Stimulated activated CD4-positive, alpha-beta T cell treated with anti-CD3 and anti-CD28 coated beads, Interleukin-4, amount 100 ng/mL, for 24 hours (primary cell): Measurements from ENCODE around the gene IL20RA.
"Not testable (repeated sequence)": the region's sequence is repeated elsewhere in the genome, so short reads cannot be mapped to it uniquely, and the experiment has no call there.

Experiments
- DNase-seq: peaks from one replicate; pipeline ENCODE4 v3.0.0-alpha.2; 2020

The IL20RA gene

GRCh38 chr6:137002505-137002904 is 42.3 kb downstream of the IL20RA start:
- no peak for DNase-seq

DNA sequence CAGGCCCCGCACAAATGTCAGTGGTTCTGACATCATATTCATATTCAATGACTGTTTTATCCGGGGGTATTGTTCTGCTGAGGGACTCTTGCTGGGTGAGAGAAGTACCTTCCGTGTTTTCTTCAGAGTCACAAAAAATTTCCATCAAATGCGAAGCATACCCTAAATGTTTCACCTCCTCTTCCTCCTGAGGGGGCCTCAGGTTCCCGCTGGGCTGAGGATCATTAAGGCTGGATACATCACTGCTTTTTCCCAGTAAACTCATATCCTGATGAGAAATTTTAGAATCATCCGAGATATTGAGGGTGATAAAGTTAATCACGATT is 42.8 kb downstream of the IL20RA start:
- no peak for DNase-seq

DNA sequence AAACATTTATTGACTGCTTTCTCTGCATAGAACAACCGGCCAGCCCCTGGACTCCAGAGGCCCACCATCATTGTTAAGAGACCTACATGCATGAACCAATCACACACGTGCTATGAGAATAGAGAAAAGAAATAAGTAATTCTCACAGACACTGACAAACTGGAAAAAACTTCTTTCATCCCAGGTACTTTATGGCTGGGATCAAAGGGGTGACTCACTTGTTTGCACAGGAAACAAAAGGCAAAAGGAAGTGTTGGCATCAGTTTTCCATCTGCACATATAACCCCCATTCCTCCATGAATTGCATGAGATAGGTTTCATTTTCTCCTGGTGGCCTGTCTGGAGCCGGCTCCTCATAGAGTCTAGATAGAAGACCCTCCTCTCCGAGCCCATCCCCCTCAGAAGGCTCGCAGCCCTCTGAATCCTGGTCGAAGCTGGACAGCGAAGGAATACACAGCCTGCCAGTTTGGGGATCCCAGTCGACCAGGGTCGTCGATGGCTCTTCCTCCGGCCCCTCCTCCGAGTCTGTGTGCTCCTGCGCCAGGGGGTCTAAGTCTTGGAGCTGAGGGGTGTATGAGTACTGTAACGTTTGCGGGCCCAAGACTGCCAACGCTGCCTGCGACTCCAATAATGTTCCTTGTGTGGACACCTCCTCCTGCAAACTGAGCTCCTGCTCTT is 43.3 kb downstream of the IL20RA start:
- no peak for DNase-seq

DNA sequence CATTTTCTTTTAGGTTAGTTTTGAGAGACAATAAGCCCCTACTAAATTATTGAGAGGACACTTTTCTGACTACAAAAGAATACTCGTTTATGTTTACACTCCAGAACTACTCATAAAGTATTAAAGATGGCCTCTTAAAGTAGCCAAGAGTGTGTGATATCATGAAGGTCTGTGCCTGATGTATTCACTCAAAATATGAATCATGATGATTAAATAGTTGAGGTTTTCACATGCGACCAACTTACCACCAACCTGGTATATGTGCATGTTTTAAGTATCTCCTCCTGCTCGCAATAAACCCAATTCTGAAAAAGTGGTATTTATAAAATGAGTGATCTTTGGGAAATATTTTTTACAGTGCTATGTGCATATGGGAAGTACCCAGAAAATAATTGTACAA is 43.9 kb downstream of the IL20RA start:
- DNase-seq = no peak

- no peak for DNase-seq
Observed at GRCh38 chr6:136995521-136995920, 49.2 kb downstream of the IL20RA start.

GRCh38 chr6:136994782-136995181 is 50.0 kb downstream of the IL20RA start:
- DNase-seq = no peak

GRCh38 chr6:136992113-136992512 is 52.7 kb downstream of the IL20RA start:
- DNase-seq = no peak

DNA sequence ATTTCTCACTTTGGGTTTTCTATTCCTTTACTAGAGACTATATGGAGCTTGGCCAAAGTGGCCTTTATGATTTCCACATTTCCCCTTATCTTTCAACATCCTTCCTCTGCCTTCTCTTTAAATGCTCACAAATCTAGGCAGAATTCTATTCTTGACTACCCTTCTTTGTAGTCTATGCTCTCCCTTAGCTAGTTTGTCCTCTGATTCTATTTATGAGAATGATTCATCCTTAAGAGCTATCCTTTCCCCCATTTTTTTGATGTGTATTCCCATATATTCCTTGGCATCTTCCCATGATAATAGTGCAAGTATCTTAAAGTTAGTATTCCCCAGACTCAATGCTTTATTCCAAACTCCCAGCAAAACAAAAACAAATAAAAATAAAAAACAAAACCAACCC is 53.1 kb downstream of the IL20RA start:
- no peak for DNase-seq

- DNase-seq = no peak
Observed at GRCh38 chr6:136990754-136991153, 54.0 kb downstream of the IL20RA start.

- DNase-seq = no peak
Observed at GRCh38 chr6:136990242-136990578, 54.6 kb downstream of the IL20RA start.

DNA sequence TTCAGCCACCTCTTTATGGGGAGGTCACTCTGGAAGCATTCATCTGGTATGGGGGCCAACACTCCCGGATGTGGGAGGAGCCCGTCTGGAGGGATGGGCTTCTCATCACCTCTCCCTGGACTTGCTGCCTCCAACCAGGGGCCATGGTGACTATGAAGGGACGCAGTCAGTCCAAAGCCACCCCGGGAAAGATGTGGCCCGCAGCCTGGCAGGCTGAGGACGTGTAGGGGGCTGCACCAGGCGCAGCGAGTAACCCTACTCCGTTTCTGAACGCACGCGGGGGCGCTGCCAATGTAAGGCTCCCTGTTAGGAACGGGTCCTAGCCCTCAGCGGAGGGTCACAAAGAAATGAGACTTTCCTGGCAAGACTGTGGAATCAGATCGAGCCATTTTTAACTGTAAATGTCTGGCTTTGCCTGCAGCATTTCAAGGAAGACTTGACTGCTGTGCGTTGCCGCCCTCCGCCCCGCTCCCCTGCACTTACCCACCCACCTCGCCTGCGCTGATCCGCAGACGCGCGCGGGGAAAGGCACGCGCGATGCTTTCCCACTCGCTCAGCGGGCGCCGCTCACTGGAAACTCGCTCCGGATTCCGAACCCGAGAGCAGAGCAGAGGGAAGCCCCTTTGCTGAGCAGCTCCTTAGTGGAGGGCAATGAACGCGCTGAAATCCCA is 55.1 kb downstream of the IL20RA start:
- no peak for DNase-seq

DNA sequence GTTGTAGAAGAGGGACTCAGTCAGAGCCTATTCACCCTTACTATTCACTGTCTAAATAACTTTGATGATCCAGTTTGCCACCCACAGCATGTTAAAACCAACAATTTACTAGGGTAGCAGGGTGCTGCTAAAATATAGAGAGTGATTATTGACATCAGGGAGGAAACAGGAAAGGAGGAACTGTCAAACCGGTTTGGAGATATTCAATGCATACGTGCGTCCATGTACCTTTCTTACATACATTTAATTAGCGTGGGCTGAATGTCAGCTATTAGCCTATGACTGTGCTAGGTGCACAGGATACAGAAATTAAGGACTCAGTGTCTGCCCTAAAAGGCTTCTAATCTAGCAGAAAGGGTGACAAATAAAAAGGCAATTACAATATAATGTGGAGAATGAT is 57.2 kb downstream of the IL20RA start:
- no peak for DNase-seq

DNA sequence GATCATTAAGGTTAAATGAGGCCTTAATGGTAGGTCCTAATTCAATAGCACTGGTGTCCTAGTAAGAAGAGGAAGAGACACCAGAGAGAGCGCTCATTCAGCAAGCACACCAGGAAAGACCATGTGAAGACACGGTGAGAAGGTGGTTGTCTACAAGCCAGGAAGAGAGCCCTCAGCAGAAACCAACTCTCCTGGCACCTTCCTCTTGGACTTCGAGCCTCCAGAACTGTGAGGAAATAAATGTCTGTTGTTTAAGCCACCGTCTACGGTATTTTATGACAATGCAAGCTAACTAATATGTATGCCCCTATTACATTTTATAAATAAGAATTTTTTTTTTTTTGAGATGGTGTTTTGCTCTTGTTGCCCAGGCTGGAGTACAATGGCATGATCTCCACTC is 59.3 kb downstream of the IL20RA start:
- no peak for DNase-seq

DNA sequence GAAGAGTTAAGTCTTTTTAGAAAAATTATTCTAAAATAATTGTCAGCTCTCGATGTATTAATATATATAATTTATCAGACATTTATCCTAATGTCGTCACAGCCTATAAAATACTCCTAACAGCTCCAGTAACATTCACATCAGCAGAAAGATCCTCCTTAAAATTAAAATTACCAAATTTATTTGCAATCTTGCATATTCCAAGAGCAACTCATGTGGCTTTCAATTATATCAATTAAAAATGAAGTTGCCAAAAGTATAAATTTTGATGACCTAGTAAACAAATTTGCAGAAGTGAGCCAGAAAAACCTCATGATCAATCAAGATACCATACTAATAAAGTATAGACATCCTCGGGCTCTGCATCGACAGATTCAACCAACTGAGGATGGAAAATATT is 60.2 kb downstream of the IL20RA start:
- no peak for DNase-seq

DNA sequence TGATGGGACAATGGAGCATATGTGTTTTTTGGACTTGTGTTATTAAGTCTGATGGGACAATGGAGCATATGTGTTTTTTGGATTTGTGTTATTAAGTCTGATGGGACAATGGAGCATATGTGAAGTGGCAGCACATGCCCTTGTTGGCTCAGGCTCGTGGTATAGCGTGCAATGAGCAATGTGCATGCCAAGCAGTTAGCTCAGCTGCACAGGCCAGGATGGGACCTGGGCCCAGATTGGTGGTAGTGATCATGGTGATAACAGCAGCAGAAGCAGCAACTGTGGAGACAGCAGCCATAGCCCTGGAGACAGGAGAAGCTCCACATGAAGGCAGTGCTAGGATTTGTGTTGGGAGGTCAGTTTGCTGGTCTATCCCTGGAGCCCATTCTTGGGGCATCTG is 61.1 kb downstream of the IL20RA start:
- DNase-seq = no peak

DNA sequence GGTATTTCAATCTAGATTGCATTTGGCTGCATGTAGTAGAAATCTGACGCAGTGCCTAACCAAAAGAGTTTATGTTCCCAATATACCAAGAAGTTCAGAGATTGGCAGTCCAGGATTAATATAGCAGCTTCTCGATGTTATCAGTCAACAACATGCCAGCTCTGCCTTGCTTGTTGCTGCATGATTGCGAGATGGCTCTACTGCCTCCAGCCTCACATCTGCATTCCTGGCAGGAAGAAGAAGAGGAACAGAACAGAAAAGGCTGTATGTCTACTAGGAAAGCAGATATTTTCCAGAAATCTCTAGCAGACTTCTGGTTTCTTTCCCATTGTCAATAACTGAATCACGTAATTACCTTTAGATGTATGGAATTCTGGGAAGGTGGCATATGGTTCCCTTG is 61.8 kb downstream of the IL20RA start:
- no peak for DNase-seq

DNA sequence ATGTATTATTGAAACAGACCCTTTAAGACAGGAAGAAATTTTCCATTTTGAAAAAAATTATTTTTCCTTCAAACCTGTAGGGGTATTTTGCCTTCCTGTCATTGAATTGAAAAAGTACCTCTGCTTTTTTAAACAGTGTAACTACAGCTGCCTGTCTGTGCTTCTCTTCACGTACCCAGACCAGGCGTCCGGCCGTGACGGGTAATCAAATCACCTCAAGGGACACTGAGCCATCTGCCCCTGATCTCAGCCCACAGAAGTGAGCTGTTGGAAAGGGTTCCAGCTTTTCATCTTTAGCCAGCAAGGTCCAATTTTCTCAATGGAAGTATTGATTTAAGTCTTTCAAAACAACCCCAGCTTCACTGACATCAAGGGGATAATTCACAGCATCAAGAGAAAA is 64.7 kb downstream of the IL20RA start:
- no peak for DNase-seq

DNA sequence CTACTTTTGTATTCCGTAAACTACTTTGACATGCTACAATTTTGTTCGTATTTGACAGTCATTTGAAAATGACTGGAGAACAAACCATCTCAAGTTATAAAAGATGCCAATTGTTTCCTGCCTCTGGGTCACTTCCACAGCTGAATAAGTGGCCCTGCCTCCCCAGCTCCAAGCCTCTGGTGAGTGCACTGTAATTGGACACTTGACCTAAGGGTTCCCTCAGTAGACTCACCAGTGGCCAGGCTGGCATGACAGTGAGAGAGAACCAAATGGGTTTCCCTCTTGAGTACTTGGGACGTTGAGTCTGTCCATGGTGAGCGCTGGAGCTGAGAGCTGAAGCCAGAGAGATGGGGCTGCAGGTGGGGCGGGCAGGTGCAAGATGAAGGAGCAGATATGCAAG is 65.6 kb downstream of the IL20RA start:
- DNase-seq = no peak

GRCh38 chr6:136977075-136977474 is 67.7 kb downstream of the IL20RA start:
- no peak for DNase-seq

GRCh38 chr6:136975089-136975715 is 69.6 kb downstream of the IL20RA start:
- DNase-seq = no peak

DNA sequence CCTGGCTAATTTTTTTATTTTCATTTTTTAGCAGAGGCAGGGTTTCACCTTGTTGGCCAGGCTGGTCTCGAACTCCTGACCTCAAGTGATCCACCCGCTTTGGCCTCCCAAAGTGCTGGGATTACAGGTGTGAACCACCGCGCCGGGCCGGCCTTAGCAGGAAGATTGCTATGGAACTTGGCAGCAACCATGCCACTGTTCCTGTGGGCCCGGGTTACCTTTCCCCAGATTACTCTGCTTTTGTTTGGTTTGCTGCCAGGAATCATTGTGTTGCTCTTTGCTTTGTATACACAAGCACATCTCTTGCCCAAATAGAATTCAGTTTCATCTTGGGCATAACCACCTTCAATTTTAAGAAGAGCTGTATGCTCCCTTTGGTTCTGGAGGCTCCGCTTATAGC is 71.0 kb downstream of the IL20RA start:
- not testable (repeated sequence) for DNase-seq

- DNase-seq = no peak
Observed at GRCh38 chr6:136971609-136972008, 73.2 kb downstream of the IL20RA start.

GRCh38 chr6:136969930-136970329 is 74.8 kb downstream of the IL20RA start:
- DNase-seq = no peak

GRCh38 chr6:136969433-136969832 is 75.3 kb downstream of the IL20RA start:
- DNase-seq = no peak

GRCh38 chr6:136968837-136969236 is 75.9 kb downstream of the IL20RA start:
- DNase-seq = no peak
